ENCODE data around the gene ARL15. TPM values are rescaled to one million over a fixed set of nuclear protein-coding genes. Genes with fewer than 3 reads are reported as not detected.

The ARL15 gene
- total RNA-seq, 1 experiment from 2014 or later = 13.0 TPM

DNA sequence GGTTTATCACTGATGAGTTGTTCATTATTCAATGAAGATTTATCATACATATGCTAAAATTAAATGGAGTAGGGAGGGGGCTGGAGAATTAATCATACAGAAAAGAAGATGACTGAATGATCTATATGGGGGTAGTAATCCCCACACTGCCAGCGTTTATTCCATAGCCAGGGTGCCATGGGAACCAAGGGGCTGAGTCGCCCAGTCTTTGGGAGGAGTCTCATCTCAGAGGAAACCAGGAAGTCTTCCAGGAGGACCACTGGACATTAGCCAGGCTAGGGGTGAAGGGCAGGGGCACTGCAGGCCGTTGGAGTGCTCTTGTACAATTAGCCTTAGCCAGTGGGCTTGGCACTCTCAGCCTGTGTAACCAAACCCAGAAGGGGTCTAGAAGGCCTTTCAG is 226.5 kb downstream of the ARL15 start:
- no peak for DNase-seq
- H3K23me2 ChIP-seq (ENCODE audit: insufficient read length, low read depth, low read length, poor library complexity, severe bottlenecking) = no peaks in the 10 kb centered on the region
- no CpG with 5 or more reads among the region's 3 CpGs for WGBS (ENCODE audit: extremely low coverage, insufficient read length, low lambda C conversion rate)
- Mint-ChIP-seq H3K9me3 (no peaks in the 10 kb centered on the region; a peak in 1 of 5 replicates), H3K27ac (no peak overlapping the region), H3K4me3 (no peak overlapping the region), H3K36me3 (ENCODE audit: insufficient read depth in 1 of 3, low read depth in 3 of 3) (peaks cover 0 to 3% (median 0%) of the 10 kb centered on the region in 3 experiments; a peak in 1 of 7 replicates), H3K4me1 (peaks cover 8 to 9% of the 10 kb centered on the region in 2 experiments), H3K27me3 (ENCODE audit: low read depth) (no peaks in the 10 kb centered on the region)
- no peak overlapping the region for H4K5ac ChIP-seq (ENCODE audit: insufficient read length, low read depth, low read length)
- no peaks in the 10 kb centered on the region for H3K27me3 ChIP-seq (ENCODE audit: insufficient read depth, low read length)
- no peak overlapping the region for H3K18ac ChIP-seq (ENCODE audit: insufficient read length, low read depth, low read length)
- H2BK20ac ChIP-seq (ENCODE audit: low read depth, low read length, poor library complexity, severe bottlenecking) = no peak overlapping the region
- TF ChIP-seq, protein P1, sequence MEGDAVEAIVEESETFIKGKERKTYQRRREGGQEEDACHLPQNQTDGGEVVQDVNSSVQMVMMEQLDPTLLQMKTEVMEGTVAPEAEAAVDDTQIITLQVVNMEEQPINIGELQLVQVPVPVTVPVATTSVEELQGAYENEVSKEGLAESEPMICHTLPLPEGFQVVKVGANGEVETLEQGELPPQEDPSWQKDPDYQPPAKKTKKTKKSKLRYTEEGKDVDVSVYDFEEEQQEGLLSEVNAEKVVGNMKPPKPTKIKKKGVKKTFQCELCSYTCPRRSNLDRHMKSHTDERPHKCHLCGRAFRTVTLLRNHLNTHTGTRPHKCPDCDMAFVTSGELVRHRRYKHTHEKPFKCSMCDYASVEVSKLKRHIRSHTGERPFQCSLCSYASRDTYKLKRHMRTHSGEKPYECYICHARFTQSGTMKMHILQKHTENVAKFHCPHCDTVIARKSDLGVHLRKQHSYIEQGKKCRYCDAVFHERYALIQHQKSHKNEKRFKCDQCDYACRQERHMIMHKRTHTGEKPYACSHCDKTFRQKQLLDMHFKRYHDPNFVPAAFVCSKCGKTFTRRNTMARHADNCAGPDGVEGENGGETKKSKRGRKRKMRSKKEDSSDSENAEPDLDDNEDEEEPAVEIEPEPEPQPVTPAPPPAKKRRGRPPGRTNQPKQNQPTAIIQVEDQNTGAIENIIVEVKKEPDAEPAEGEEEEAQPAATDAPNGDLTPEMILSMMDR (conservative IDR thresholded peaks at IDR 0.05) = no peak
- no peaks in the 10 kb centered on the region for H3K79me2 ChIP-seq (ENCODE audit: insufficient read depth, low read length)
- no peak overlapping the region for H3K4me2 ChIP-seq (ENCODE audit: insufficient read depth, insufficient read length, low read length)
- H2BK12ac ChIP-seq (ENCODE audit: insufficient read length, low read depth, low read length) = no peak overlapping the region
- no peak overlapping the region for H3K4ac ChIP-seq (ENCODE audit: low read depth, low read length)
- H4K20me1 ChIP-seq (ENCODE audit: control insufficient read depth, insufficient read depth, insufficient read length) = no peaks in the 10 kb centered on the region
- no peak overlapping the region for H2AFZ ChIP-seq (ENCODE audit: low read length)
- no peak overlapping the region for H3K14ac ChIP-seq (ENCODE audit: insufficient read depth, low read length)
- no peak overlapping the region for H3K9ac ChIP-seq (ENCODE audit: extremely low read depth, insufficient read length, low read length)
- H4K8ac ChIP-seq (replicated peaks; ENCODE audit: insufficient read length, low read depth, low read length) = no peak overlapping the region
- no peak overlapping the region for H3T11ph ChIP-seq (ENCODE audit: low read length)
- H3K4me1 ChIP-seq (ENCODE audit: insufficient read depth, low read length) = no peaks in the 10 kb centered on the region
- no peaks in the 10 kb centered on the region for H3K79me1 ChIP-seq (ENCODE audit: insufficient read depth, low read depth, low read length, poor library complexity, severe bottlenecking)
- H2BK120ac ChIP-seq (ENCODE audit: low read depth, low read length, poor library complexity, severe bottlenecking) = no peak overlapping the region
- H3K27ac ChIP-seq (ENCODE audit: insufficient read length, low read depth, low read length) = no peak overlapping the region
- no peak overlapping the region for H3K23ac ChIP-seq (ENCODE audit: insufficient read length, low read depth, low read length)
- H4K91ac ChIP-seq (ENCODE audit: insufficient read length, low read depth, low read length) = no peak overlapping the region
- H2BK15ac ChIP-seq (ENCODE audit: low read depth, low read length) = no peak overlapping the region; the same call in 1 of the 2 replicates
- no peak overlapping the region for H3K56ac ChIP-seq (ENCODE audit: insufficient read length, low read depth, low read length)
- H2BK5ac ChIP-seq (ENCODE audit: insufficient read length, low read length) = no peak overlapping the region
- H2AK5ac ChIP-seq (ENCODE audit: insufficient read length, low read length) = no peak overlapping the region
- H3K9me3 ChIP-seq (ENCODE audit: control insufficient read depth, low read depth, low read length) = no peaks in the 10 kb centered on the region
